GM19238 (cell line): ENCODE data around the gene SLC39A11.
"Not testable (repeated sequence)": the region's sequence is repeated elsewhere in the genome, so short reads cannot be mapped to it uniquely, and the experiment has no call there.

ENCODE experiments used
- DNase-seq: peaks from one replicate; pipeline ENCODE4 v3.0.0; 2011; ENCODE audit warnings: low spot score; ENCODE audit not compliant: insufficient read length

The SLC39A11 gene

DNA sequence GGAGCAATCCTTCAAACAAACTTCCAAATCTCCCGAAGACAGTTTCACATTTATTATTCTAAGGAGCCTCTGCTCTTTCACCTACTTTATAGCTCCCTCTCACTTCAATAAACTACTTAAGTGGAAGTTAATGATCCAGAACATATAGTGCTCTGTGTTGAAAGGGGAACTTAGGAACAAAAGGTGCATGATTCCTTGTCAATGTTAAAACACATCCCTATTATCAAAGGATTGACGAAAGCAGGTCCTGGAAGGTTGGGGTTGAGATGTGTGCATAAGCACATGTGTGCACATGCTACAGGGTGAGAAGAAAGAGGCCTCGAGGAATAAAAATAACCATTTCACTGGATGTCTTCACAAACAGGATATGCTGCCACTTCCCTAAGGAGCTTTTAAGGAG, 170.3 kb downstream of the SLC39A11 start:
- no peak for DNase-seq

GRCh38 chr17:72921347-72922054, 171.0 kb downstream of the SLC39A11 start:
- no peak for DNase-seq

DNA sequence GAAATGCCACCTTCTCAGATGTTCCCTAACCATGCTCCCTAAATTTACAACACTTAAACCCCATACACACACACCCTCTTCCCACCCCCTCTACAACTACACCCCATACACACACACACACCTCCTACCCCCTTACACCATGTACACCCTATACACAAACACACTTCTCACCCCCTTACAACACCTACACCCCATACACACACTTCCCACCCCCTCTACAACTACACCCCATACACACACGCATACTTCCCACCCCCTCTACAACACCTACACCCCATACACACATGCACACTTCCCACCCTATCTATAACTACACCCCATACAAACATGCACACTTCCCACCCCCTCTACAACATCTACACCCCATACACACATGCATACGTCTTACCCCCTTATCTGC, 172.0 kb downstream of the SLC39A11 start:
- no peak for DNase-seq

DNA sequence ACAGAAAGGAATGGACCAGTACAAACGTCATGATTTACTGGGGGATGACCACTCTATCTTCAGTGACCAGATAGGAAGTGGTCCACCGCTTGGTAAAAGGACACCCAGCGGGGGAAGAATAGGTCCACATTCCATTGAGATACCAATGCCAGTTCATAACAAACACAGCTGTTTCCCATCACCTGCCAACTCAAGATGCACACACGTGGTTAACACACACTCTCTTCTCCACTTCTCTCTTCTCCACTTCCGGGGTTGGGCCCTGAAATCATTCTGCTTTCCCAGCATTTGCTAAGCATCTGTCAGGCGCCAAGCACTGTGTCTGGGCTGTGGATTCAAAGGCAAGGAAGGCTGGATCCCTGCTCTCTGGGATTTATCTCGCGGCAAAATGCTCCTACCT, 175.5 kb downstream of the SLC39A11 start:
- no peak for DNase-seq

DNA sequence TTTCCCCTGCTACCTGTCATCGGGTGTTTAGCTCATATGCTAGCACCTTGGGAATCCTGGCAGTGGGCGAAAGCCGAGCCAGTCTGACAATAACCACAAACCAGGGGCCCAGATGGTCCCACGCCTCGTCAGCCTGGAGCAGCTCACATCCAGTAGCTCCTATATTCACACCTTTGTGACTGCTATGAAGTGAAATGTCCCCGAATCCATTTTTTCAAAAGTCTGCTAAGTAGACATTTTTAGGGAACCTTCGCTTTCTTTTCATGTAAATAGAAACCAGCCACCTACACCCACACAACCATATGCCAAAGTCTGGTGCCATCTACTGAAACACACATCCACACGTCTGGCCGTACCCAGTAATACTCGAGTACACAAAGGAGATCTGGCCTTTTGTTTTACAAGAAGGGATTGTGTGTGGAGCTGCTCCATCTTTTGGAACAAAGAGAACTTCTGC, 176.8 kb downstream of the SLC39A11 start:
- DNase-seq = no peak

- DNase-seq = no peak
These were observed 179.3 kb downstream of the SLC39A11 start for GRCh38 chr17:72913142-72913682.

DNA sequence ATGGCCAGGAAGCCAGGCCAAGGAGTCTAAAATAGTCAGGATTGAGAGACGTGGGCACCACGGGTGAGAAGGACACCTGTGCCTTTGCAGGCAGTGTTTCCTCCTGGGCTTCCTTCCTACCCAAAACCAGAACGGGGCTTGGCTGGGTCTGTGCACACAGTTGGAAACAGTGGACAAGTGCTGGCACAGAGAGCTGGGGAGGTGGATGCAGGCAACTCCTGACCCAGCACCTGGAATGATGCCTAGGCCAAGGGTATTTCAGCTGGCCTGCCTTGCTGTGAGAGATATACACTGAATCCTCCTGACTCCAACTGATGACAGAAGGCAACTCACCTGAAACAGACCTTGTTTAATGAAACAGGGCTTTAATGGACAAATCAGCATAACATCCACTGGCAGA, 186.2 kb downstream of the SLC39A11 start:
- no peak for DNase-seq

DNA sequence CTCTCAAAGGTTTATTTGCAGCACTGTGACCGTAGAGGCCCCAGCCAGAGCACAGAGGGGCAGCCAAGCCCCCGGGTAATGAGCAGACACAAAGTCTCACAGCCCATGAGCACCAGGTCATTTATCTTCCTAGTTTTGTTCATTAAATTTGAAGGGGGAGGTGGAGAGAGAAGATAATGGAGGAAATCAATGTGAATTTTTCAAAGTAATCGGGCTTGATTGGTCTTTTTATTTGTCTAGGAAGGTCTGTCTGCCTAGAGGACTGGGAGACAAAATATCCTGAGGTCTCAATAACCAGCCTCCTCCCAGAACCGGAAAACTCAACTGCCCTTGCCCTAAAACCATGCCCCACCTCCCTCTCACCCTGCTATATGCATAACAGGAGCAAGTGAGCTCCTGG, 189.0 kb downstream of the SLC39A11 start:
- DNase-seq = no peak

- DNase-seq = no peak
These were observed 190.8 kb downstream of the SLC39A11 start for GRCh38 chr17:72901657-72902056.

- DNase-seq = no peak
These were observed 191.4 kb downstream of the SLC39A11 start for GRCh38 chr17:72901083-72901482.

DNA sequence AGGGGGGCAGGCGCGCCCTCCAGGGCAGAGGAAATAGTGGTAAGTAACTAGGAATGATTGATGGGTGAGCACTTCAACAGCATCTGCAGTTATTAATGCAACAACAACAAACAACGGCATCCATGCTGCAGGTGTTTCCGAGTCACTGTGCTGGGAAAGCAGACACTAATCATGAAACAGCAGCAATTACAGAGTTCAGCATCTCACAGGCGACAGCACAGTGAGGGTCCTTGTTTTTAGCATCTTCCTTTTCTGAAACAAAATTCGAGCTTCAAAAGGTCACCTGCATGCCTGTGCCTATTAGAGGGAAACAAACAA, 191.9 kb downstream of the SLC39A11 start:
- DNase-seq = no peak

DNA sequence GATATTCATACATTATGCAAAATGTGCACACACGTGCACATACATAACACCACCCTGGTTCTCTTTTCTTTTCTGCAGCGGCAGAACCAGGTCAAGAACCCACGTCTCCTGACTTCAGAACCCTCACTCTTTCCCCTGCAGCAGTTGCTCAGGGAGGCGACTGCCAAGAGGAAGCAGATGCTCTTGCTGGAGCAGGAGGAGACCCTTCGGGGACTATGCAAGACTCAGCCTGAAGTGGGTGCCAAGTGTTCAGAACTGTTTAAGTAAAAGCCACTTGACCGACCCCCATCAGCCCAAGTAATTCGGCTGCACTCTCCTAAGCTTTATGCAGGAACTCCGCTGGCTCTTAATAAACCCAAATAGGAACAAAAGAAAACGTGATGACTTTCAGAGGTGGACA, 193.8 kb downstream of the SLC39A11 start:
- DNase-seq = no peak

DNA sequence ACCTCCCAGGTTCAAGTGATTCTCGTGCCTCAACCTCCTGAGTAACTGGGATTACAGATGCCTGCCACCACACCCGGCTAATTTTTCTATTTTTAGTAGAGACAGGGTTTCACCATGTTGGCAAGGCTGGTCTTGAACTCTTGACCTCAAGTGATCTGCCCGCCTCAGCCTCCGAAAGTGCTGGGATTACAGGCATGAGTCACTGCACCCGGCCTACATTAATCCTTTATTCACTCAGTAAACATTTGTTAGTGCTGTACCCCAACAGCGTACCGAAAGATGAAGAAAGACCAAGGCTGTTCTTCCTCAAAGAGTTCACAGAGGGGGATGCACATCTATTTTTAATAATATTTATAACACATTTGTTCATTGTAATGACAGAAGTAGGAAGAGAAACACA, 196.2 kb downstream of the SLC39A11 start:
- not testable (repeated sequence) for DNase-seq

GRCh38 chr17:72891627-72892026, 200.9 kb downstream of the SLC39A11 start:
- no peak for DNase-seq

DNA sequence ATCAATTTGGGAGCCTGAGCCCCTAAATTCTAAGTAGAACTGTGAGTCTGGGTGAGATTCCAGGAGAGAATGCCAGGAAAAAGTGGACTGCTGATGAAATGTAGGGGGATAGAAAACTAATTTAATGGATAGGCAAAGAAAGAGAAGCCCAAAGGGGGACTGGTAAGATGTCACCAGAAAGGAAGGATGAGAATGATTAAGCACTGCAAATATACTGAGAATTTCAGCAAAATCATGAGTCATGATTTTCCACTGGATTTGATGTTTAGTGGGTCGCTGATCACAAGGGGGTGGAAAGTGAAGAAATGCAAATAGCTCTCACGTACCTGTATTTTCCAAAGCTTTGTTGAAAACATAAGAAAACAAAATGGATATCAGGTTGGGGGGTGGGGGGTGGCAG, 201.8 kb downstream of the SLC39A11 start:
- DNase-seq = no peak

GRCh38 chr17:72887917-72888316, 204.6 kb downstream of the SLC39A11 start:
- no peak for DNase-seq

DNA sequence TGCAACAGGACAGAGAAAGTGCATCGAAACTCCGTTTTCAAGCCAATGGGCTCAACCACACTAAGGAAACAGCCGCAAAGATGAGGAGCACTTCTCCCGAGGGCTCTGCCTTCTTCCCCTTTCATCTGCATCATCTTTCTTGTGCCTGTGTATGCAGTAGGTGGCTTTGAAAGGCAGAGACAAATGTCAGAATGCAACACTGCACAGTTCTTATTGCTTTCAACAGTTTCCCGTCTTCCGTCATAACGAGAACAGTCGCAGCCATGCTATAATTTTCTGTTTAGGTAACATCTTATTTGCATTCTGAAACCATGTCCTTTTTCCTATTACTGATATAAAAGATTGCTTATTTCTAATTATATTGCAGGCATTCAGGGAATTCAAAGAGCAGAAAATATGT, 205.2 kb downstream of the SLC39A11 start:
- no peak for DNase-seq

GRCh38 chr17:72886622-72887021, 205.9 kb downstream of the SLC39A11 start:
- no peak for DNase-seq

DNA sequence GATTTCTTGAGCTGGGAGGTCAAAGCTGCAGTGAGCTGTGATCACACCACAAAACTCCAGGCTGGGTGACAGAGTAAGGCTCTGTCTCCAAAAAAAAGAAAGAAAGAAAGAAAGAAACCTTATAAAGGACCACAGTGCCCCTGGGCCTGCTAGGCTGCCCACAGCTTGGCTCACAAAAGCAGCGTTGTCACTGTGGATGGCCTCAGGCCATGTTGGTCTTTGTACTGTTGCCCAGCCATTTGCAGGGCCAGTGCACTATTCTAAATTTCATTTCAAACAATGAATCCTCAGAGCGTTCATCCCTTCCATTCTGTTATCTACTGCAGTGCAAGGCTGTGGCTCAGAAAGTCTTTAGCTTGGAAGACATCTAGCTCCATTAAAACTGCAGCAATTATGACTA, 208.4 kb downstream of the SLC39A11 start:
- no peak for DNase-seq

- no peak for DNase-seq
These were observed 209.1 kb downstream of the SLC39A11 start for GRCh38 chr17:72883351-72883750.

GRCh38 chr17:72882426-72882825, 210.1 kb downstream of the SLC39A11 start:
- DNase-seq = no peak

DNA sequence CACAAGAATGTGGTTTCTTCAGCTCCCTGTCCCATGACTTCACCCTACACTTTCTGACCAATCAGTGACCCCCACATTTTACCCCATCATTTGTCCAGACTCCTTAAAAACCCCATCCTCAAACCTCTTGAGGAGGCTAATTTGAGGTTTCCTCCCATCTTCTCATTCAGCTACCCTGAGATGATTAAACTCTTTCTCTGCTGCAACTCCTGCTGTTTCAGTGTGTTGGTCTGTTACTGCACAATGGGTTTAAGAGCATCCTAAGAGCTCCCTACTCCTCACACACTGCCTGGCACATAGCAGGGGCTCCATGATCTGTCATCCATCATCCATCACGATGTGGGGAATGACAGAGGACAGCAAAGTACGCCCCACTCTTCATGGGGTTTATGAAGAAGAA, 212.6 kb downstream of the SLC39A11 start:
- DNase-seq = no peak

GRCh38 chr17:72878975-72879660, 213.4 kb downstream of the SLC39A11 start:
- no peak for DNase-seq
